COLO668 (cell line): ENCODE data around the gene MYOC.
A peak's percentile ranks its signal among the peaks of the same experiment; 100 is the strongest.
"Not testable (repeated sequence)": the region's sequence is repeated elsewhere in the genome, so short reads cannot be mapped to it uniquely, and the experiment has no call there.

Experiments used
- DNase-seq: peaks from one replicate; lab custom pipeline; 2025; ENCODE audit not compliant: unreplicated experiment; lab: John Stamatoyannopoulos, UW

The MYOC gene

DNA sequence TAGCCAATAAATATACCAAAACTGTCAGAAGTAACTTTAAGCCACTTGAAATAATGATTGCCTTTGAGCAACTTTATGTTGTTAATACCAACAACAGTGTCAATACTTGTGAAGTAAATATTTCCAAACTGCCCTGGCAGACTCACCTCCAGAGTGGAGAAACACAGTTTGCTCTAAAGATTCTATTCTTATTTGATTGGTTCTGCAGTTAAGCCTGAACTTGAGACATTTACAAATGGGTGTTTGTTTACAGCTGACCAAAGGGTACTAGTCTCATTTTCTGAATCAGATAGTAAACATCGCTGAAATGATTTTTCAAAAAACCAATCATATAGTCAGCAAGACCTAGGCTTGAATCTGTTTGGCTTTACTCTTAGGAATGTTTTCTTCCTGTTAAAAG lies 1.3 kb upstream of the MYOC start:
- no peak for DNase-seq

DNA sequence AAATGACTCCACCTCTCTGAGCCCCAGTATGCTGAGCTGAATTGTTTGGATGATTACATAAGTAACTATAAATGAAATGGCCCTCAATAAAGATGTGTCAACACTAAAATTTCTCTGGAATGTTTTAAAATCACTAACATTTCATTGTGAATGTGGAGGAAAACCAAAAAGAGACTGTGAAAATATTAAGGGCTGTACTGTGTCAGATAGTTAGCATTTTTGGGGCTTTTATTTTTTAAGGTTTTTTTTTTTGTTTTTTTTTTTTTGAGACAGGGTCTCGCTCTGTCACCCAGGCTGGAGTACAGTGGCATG lies 6.3 kb downstream of the MYOC start:
- no peak for DNase-seq

DNA sequence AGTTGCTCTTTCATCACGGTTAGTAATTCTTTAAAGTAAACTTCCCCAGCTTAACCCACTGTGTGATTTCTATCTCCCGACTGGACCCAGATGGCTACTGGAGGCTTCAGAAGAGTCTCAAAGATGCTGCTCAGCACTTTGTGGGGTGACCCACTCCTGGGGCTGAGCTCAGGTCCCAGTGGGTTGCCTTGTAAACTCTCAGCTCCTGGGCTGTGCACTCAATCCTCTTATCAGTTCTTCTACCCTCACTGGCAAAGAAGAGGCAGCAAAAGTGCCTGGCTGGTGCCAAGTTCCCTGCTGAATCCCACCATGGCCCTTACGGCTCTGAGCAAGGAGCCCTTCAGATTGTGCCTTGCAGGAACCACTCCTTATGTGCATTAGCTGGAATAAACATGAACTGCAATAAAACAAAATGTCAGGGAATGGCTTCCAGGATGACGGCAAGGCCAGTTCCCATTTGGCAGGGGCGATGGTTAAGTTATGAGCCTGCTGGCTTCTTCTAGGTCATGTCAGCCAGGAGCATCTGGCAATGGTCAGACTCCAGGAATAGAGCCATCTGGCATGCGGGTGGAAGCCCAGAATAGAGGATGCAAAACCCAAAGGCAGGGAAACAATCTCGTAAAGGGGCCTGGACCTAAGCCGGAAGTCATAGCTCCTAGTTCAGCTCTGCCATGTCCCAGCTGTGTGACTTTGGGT lies 6.8 kb downstream of the MYOC start:
- DNase-seq: no peak

DNA sequence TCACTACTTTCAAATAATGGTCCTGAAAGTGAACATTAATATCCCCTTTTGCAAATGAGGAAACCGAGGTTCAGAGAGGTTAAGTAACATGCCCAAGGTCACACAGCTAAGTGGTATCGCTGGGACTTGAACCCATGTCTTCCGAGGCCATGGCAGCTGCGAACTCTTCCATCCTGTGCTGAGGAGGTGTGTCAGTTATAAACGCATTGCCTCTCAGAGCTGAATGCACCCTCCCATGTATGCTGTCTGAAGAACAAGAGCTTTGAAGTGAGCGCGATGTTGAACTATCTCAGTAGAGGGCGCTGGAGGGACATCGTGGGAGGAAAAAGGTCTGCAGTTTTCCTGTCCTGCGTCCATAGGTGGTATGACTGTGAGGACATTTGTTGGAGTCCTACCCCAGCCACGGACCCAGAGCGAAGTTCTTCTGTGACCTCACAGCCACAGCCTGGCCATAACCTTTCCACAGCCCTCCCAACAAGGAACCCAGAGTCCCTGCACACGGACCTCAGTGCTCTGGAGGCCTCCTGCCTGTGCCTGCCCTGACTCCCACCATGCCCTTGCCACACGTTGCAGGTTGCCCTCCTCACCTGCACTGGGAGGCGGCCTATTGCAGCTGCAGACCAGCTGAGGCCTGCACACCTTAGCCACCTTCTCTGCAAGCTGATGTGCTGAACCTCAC lies 7.5 kb downstream of the MYOC start:
- peak; percentile 82 for DNase-seq

DNA sequence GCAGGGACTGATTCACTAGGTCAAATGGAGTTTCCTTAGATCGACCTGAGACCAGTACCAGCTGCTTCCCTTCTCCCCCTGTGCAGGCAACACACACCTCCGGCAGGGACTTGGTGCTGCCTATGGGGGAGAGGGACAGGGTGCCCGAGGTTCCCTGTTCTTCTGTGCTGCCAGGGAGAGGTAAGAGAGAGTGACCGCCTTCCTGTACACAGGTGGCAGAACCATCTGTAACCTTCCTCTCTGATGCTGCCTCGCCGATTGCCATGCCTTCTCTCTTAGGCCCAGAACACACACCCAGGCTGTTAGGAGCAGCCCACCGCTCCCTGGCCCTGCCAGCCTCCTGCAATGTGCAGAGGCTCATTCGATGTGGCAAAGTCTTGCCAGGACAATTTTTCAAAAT lies 9.3 kb downstream of the MYOC start:
- DNase-seq: no peak

DNA sequence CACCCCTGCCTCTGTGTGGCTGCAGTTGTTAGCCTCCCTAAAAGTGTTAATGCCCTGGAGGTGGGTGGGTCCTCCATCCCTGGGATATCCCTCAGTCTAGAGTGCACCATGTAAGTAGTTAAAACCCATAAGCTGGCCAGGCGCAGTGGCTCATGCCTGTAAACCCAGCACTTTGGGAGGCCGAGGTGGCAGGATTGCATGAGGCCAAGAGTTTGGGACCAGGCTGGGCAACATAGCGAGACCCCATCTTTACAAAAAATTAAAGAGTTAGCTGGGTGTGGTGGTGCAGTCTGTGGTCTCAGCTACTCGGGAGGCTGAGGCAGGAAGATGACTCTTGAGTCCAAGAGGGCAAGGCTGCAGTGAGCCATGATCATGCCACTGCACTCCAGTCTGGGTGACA lies 10.3 kb downstream of the MYOC start:
- no peak for DNase-seq

- DNase-seq: no peak
Measured at GRCh38 chr1:171641076-171641864, 11.2 kb downstream of the MYOC start.

DNA sequence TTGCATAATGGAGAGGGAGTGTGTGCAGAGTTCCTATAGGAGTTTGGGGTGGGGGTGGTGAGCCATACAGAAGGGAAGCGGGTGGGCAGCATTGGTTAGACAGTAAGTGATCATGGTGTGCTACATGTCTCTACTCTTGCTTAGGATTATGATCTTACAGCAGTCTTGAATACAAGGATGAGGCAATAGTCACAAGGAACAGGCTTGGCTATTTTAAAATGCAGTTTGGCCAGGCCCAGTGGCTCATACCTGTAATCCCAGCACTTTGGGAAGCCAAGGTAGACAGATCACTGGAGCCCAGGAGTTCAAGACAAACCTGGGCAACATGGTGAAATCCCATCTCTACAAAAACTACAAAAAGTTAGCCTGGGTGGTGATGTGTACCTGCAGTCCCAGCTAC lies 12.3 kb downstream of the MYOC start:
- DNase-seq: no peak

- DNase-seq: no peak
Measured at GRCh38 chr1:171637928-171638576, 14.4 kb downstream of the MYOC start.

- DNase-seq: no peak
Measured at GRCh38 chr1:171636141-171636540, 16.3 kb downstream of the MYOC start.

DNA sequence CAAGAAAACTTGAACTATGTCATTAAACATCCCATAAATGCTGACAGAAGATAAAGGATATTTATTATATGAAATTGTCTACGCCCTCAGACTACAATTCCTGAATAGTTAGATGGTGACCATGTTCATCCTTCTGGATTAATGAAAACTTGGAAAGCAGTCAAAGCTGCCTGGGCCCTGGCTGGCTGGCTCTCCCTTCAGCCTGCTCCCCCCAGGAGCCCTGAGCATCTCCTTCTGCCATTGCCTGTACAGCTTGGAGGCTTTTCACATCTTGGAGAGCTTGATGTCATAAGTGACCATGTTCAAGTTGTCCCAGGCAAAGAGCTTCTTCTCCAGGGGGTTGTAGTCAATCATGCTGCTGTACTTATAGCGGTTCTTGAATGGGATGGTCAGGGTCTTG lies 16.8 kb downstream of the MYOC start:
- no peak for DNase-seq

- DNase-seq: no peak
Measured at GRCh38 chr1:171628225-171628624, 24.3 kb downstream of the MYOC start.

- no peak for DNase-seq
Measured at GRCh38 chr1:171627020-171627419, 25.5 kb downstream of the MYOC start.

DNA sequence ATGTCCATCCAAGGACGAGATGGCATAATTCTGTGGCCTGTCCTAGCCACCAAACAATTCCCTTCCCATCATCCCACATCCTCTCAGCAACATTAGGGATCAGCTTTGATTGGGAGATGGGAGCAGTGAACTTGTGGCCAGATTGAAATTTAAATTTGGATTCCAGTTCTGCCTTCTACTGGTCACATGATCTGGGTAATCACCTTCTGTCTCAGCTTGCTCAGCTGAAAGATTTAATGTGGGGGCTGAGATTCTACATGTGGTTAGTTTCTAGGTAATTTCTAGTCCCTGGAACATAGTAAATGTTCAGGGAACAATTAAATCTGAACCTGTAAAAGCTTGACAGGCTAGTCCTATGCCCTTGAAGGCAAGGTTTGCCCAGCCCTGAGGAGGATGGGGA lies 27.3 kb downstream of the MYOC start:
- DNase-seq: no peak

- no peak for DNase-seq
Measured at GRCh38 chr1:171623651-171624331, 28.7 kb downstream of the MYOC start.

- no peak for DNase-seq
Measured at GRCh38 chr1:171622152-171622462, 30.4 kb downstream of the MYOC start, which contains the start of gene MYOCOS. Gene MYOCOS (plus strand): TSS chr1:171622243. CDS start chr1:171623884, 1,641 bp downstream.

- DNase-seq: no peak
Measured at GRCh38 chr1:171616586-171616985, 35.9 kb downstream of the MYOC start.

- not testable (repeated sequence) for DNase-seq
Measured at GRCh38 chr1:171615122-171615906, 37.2 kb downstream of the MYOC start.

DNA sequence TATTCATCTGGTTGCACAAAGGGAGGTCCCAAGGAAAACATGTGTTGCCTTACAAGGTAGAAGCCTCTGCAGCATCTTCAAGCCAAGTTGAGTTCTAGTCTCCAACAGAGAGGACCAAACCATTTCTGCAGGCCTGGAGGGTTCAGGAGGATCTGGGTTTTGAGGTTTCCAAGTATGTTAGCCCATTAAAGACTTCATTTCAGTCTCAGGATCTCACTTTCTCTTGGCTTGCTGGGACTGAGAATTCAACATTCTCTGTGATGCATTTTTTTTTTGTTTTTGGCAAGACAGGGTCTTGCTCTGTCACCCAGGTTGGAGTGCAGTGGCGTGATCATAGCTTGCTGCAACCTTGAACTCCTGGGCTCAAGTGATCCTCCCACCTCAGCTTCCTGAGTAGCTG lies 39.2 kb downstream of the MYOC start:
- DNase-seq: no peak

- no peak for DNase-seq
Measured at GRCh38 chr1:171611306-171611705, 41.2 kb downstream of the MYOC start.
